Measurements from ENCODE around the gene MICAL1.

MICAL1 gene

GRCh38 chr6:109480993-109481480, 25.5 kb upstream of the MICAL1 start:
- TF ChIP-seq CEBPB (IDR thresholded peaks at IDR 0.05): no peak
- TF ChIP-seq USF1 (IDR thresholded peaks at IDR 0.05): no peak
- no peak for TF ChIP-seq NFIC (IDR thresholded peaks at IDR 0.05)
- no peak for TF ChIP-seq EP300 (IDR thresholded peaks at IDR 0.05; ENCODE audit: borderline replicate concordance)
- no peak for TF ChIP-seq ZBTB7A (IDR thresholded peaks at IDR 0.05; ENCODE audit: low read depth)
- no peak for TF ChIP-seq RAD21 (IDR thresholded peaks at IDR 0.05; ENCODE audit: low read depth)
- no peak for TF ChIP-seq TAF1 (IDR thresholded peaks at IDR 0.05; ENCODE audit: low read depth)
- no peak for TF ChIP-seq REST (IDR thresholded peaks at IDR 0.05; ENCODE audit: low read depth)
- TF ChIP-seq YY1 (IDR thresholded peaks at IDR 0.05; ENCODE audit: low read depth): no peak
- TF ChIP-seq FOXM1 (IDR thresholded peaks at IDR 0.05; ENCODE audit: borderline replicate concordance, low read depth): no peak
- no peak for TF ChIP-seq TEAD4 (IDR thresholded peaks at IDR 0.05)
- no peak for TF ChIP-seq TCF12 (IDR thresholded peaks at IDR 0.05; ENCODE audit: low read depth)

- TF ChIP-seq REST (IDR thresholded peaks at IDR 0.05; ENCODE audit: low read depth): no peak
- no peak for TF ChIP-seq RAD21 (IDR thresholded peaks at IDR 0.05; ENCODE audit: low read depth)
- no peak for TF ChIP-seq EP300 (IDR thresholded peaks at IDR 0.05; ENCODE audit: borderline replicate concordance)
- no peak for TF ChIP-seq NFIC (IDR thresholded peaks at IDR 0.05)
- no peak for TF ChIP-seq USF1 (IDR thresholded peaks at IDR 0.05)
- no peak for TF ChIP-seq TAF1 (IDR thresholded peaks at IDR 0.05; ENCODE audit: low read depth)
- TF ChIP-seq YY1 (IDR thresholded peaks at IDR 0.05; ENCODE audit: low read depth): no peak
- no peak for TF ChIP-seq MAX (IDR thresholded peaks at IDR 0.05)
- TF ChIP-seq CREB1 (IDR thresholded peaks at IDR 0.05; ENCODE audit: low read depth): no peak
- no peak for TF ChIP-seq EGR1 (IDR thresholded peaks at IDR 0.05)
- TF ChIP-seq TCF12 (IDR thresholded peaks at IDR 0.05; ENCODE audit: low read depth): no peak
Measured at GRCh38 chr6:109478841-109479624, 23.5 kb upstream of the MICAL1 start.

GRCh38 chr6:109478222-109478805, 22.7 kb upstream of the MICAL1 start:
- TF ChIP-seq CEBPB (IDR thresholded peaks at IDR 0.05) (no peak), EP300 (IDR thresholded peaks at IDR 0.05; ENCODE audit: borderline replicate concordance) (no peak), FOXM1 (IDR thresholded peaks at IDR 0.05; ENCODE audit: borderline replicate concordance, low read depth) (no peak), MAX (IDR thresholded peaks at IDR 0.05) (no peak), TCF12 (IDR thresholded peaks at IDR 0.05; ENCODE audit: low read depth) (no peak)

GRCh38 chr6:109477725-109478124, 22.2 kb upstream of the MICAL1 start:
- TF ChIP-seq TEAD4 (IDR thresholded peaks at IDR 0.05): no peak
- TF ChIP-seq USF1 (IDR thresholded peaks at IDR 0.05): no peak
- TF ChIP-seq REST (IDR thresholded peaks at IDR 0.05; ENCODE audit: low read depth): no peak
- TF ChIP-seq EP300 (IDR thresholded peaks at IDR 0.05; ENCODE audit: borderline replicate concordance): no peak
- no peak for TF ChIP-seq YY1 (IDR thresholded peaks at IDR 0.05; ENCODE audit: low read depth)
- TF ChIP-seq CEBPB (IDR thresholded peaks at IDR 0.05): no peak
- no peak for TF ChIP-seq EGR1 (IDR thresholded peaks at IDR 0.05)
- TF ChIP-seq ZBTB7A (IDR thresholded peaks at IDR 0.05; ENCODE audit: low read depth): no peak
- TF ChIP-seq RAD21 (IDR thresholded peaks at IDR 0.05; ENCODE audit: low read depth): no peak
- no peak for TF ChIP-seq TAF1 (IDR thresholded peaks at IDR 0.05; ENCODE audit: low read depth)
- no peak for TF ChIP-seq MAX (IDR thresholded peaks at IDR 0.05)
- no peak for TF ChIP-seq TCF12 (IDR thresholded peaks at IDR 0.05; ENCODE audit: low read depth)
- no peak for TF ChIP-seq FOXM1 (IDR thresholded peaks at IDR 0.05; ENCODE audit: borderline replicate concordance, low read depth)
- TF ChIP-seq NFIC (IDR thresholded peaks at IDR 0.05): no peak
- no peak for TF ChIP-seq CREB1 (IDR thresholded peaks at IDR 0.05; ENCODE audit: low read depth)

All from Ishikawa (cell line).